ENCODE measurements around the gene DVL1.

The DVL1 gene

GRCh38 chr1:1341549-1342021 is 7.6 kb downstream of the DVL1 start:
- no peak for DNase-seq (ENCODE audit: low spot score)

GRCh38 chr1:1340791-1341548 is 8.2 kb downstream of the DVL1 start:
- DNase-seq (ENCODE audit: low spot score) = no peak

- no peak for DNase-seq (ENCODE audit: low spot score)
Observed at GRCh38 chr1:1340185-1340584, 9.0 kb downstream of the DVL1 start.

GRCh38 chr1:1338278-1338677 is 10.9 kb downstream of the DVL1 start:
- DNase-seq (ENCODE audit: low spot score) = no peak

- DNase-seq (ENCODE audit: low spot score) = no peak
Observed at GRCh38 chr1:1337793-1338147, 11.4 kb downstream of the DVL1 start.

GRCh38 chr1:1336931-1337792 is 12.1 kb downstream of the DVL1 start:
- no peak for DNase-seq (ENCODE audit: low spot score)

- no peak for DNase-seq (ENCODE audit: low spot score)
Observed at GRCh38 chr1:1336446-1336845, 12.8 kb downstream of the DVL1 start.

GRCh38 chr1:1335792-1336248 is 13.4 kb downstream of the DVL1 start:
- DNase-seq (ENCODE audit: low spot score) = no peak

- no peak for DNase-seq (ENCODE audit: low spot score)
Observed at GRCh38 chr1:1335283-1335682, 13.9 kb downstream of the DVL1 start.

GRCh38 chr1:1334835-1335234 is 14.4 kb downstream of the DVL1 start:
- peak; percentile 89 for DNase-seq (ENCODE audit: low spot score)

GRCh38 chr1:1333551-1334241 is 15.5 kb downstream of the DVL1 start:
- DNase-seq (ENCODE audit: low spot score) = no peak

- no peak for DNase-seq (ENCODE audit: low spot score)
Observed at GRCh38 chr1:1332774-1333480, 16.3 kb downstream of the DVL1 start.

- DNase-seq (ENCODE audit: low spot score) = no peak
Observed at GRCh38 chr1:1332031-1332755, 17.0 kb downstream of the DVL1 start.

GRCh38 chr1:1331068-1331965 is 17.9 kb downstream of the DVL1 start, which contains the start of gene TAS1R3:
TAS1R3 (plus strand) TSS chr1:1331280; CDS start chr1:1331346, 66 bp downstream.
- DNase-seq (ENCODE audit: low spot score) = no peak

GRCh38 chr1:1330366-1331067 is 18.7 kb downstream of the DVL1 start:
- no peak for DNase-seq (ENCODE audit: low spot score)

GRCh38 chr1:1329304-1330210 is 19.7 kb downstream of the DVL1 start:
- DNase-seq (ENCODE audit: low spot score) = no peak

- DNase-seq (ENCODE audit: low spot score) = no peak
Observed at GRCh38 chr1:1328254-1328653, 21.0 kb downstream of the DVL1 start.

GRCh38 chr1:1327291-1327690 is 21.9 kb downstream of the DVL1 start:
- DNase-seq (ENCODE audit: low spot score) = no peak

Data from ecto neural progenitor cell (in vitro differentiated cells).